RWPE2 (cell line): Measurements from ENCODE around the gene FRAS1.

ENCODE experiments used
- ATAC-seq: fragments of 200-7000 bp; cut with Tn5 transposase; 3 replicates; pipeline ENCODE4 v1.9.1; 2021; ENCODE audit warnings: low read depth
- DNase-seq: peaks from one replicate; pipeline ENCODE4 v3.0.0-alpha.2; 2020; ENCODE audit warnings: low spot score
- H3K27ac ChIP-seq: fragments of 450-650 bp; 2 replicates; pipeline ENCODE4 v1.5.1; 2017; ENCODE audit warnings: mild to moderate bottlenecking; ENCODE audit not compliant: poor library complexity, severe bottlenecking
- H3K27me3 ChIP-seq: fragments of 250-450 bp; sonication (Bioruptor Pico); 2 replicates; pipeline ENCODE4 v1.5.1; 2021; ENCODE audit warnings: mild to moderate bottlenecking, moderate library complexity; ENCODE audit not compliant: insufficient read depth, poor library complexity, severe bottlenecking
- H3K36me3 ChIP-seq: fragments of 250-450 bp; sonication (Bioruptor Pico); 2 replicates; pipeline ENCODE4 v1.5.1; 2020; ENCODE audit warnings: low read depth, mild to moderate bottlenecking, moderate library complexity
- H3K4me1 ChIP-seq: fragments of 250-450 bp; sonication (Bioruptor Pico); 2 replicates; pipeline ENCODE4 v1.5.1; 2021; ENCODE audit warnings: mild to moderate bottlenecking, moderate library complexity; ENCODE audit not compliant: insufficient read depth, poor library complexity, severe bottlenecking
- H3K4me3 ChIP-seq: fragments of 250-450 bp; sonication (Bioruptor Pico); 2 replicates; pipeline ENCODE4 v1.5.1; 2021; ENCODE audit warnings: mild to moderate bottlenecking, moderate library complexity; ENCODE audit not compliant: severe bottlenecking
- H3K9me3 ChIP-seq: fragments of 250-450 bp; sonication (Bioruptor Pico); 2 replicates; pipeline ENCODE4 v1.5.1; 2021; ENCODE audit warnings: mild to moderate bottlenecking, moderate library complexity; ENCODE audit not compliant: severe bottlenecking
- TF ChIP-seq, protein P1 (sequence below): fragments of 450-650 bp; IDR thresholded peaks from one replicate; pipeline ENCODE4 v1.5.1; 2017; ENCODE audit warnings: mild to moderate bottlenecking, moderate library complexity; ENCODE audit not compliant: poor library complexity, severe bottlenecking

The FRAS1 gene

DNA sequence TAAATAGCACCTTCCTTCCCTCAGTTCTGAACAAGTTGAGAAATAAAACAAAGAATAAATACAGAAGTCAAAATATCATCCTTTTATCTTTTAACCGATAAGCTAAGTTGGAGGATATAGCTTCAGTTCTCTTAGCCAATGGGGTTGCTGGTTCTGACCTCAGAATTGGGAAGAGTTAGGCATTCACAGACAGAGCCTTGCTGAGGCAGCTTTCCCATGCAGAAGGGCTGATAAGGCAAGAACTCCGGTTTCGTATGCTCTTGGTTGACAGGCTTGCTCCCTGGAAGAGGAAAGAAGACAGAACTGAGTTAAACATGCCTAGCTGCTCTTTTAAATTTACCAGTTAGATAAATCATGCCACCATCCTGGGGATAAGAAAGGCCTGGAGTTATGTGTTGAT, 17.6 kb downstream of the FRAS1 start:
- H3K9me3 ChIP-seq, result no peaks in the 10 kb centered on the region
- TF ChIP-seq, protein P1, sequence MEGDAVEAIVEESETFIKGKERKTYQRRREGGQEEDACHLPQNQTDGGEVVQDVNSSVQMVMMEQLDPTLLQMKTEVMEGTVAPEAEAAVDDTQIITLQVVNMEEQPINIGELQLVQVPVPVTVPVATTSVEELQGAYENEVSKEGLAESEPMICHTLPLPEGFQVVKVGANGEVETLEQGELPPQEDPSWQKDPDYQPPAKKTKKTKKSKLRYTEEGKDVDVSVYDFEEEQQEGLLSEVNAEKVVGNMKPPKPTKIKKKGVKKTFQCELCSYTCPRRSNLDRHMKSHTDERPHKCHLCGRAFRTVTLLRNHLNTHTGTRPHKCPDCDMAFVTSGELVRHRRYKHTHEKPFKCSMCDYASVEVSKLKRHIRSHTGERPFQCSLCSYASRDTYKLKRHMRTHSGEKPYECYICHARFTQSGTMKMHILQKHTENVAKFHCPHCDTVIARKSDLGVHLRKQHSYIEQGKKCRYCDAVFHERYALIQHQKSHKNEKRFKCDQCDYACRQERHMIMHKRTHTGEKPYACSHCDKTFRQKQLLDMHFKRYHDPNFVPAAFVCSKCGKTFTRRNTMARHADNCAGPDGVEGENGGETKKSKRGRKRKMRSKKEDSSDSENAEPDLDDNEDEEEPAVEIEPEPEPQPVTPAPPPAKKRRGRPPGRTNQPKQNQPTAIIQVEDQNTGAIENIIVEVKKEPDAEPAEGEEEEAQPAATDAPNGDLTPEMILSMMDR, result no peak
- DNase-seq (no peak), ATAC-seq (no peak)
- H3K27ac ChIP-seq, result no peak overlapping the region
- H3K27me3 ChIP-seq, result no peaks in the 10 kb centered on the region
- no peaks in the 10 kb centered on the region for H3K4me1 ChIP-seq
- no peaks in the 10 kb centered on the region for H3K36me3 ChIP-seq
- H3K4me3 ChIP-seq, result no peak overlapping the region

DNA sequence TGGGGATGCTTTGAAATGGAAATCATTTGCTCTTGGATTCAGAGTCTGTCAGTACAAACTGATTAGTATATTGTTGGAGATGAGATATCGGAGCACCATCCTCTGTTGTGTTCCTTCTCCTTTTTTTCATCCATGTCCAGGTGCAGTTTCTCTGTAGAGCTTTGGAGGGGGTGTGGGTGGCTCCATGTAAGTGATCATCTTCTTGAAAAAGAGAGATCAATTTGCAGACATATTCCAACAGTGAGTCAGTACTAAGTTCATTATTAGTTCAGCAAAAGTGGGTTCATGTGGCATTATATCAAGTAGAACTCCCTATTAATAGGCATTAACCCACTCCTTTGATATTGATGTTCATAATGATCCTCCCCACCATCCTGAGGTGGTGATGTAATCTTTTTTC, 18.9 kb downstream of the FRAS1 start:
- ATAC-seq (no peak), DNase-seq (no peak)
- H3K9me3 ChIP-seq, result no peaks in the 10 kb centered on the region
- TF ChIP-seq, protein P1, result no peak
- H3K27ac ChIP-seq, result no peak overlapping the region
- H3K27me3 ChIP-seq, result no peaks in the 10 kb centered on the region
- no peak overlapping the region for H3K4me3 ChIP-seq
- no peaks in the 10 kb centered on the region for H3K36me3 ChIP-seq
- no peaks in the 10 kb centered on the region for H3K4me1 ChIP-seq

DNA sequence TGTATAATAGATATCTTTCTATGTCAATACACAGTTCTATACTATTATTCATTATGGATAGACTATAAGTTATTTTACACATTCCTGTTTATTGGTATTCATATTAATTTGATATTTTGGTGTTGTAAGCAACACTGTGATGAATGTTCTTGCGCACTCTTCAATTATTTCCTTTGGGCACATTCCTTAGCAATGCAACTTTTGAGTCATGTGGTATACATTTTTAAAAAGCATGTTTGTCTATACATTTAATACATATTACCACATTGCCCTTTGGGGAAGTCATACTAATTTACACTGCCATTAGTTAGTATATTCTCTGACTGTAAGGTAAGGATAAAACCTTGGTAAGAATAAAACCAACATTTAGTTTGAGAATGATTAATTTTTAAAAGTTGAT, 21.0 kb downstream of the FRAS1 start:
- no peaks in the 10 kb centered on the region for H3K4me1 ChIP-seq
- H3K4me3 ChIP-seq, result no peak overlapping the region
- H3K27me3 ChIP-seq, result no peaks in the 10 kb centered on the region
- ATAC-seq (no peak), DNase-seq (no peak)
- H3K27ac ChIP-seq, result no peak overlapping the region
- no peaks in the 10 kb centered on the region for H3K36me3 ChIP-seq
- no peaks in the 10 kb centered on the region for H3K9me3 ChIP-seq
- TF ChIP-seq, protein P1, result no peak

DNA sequence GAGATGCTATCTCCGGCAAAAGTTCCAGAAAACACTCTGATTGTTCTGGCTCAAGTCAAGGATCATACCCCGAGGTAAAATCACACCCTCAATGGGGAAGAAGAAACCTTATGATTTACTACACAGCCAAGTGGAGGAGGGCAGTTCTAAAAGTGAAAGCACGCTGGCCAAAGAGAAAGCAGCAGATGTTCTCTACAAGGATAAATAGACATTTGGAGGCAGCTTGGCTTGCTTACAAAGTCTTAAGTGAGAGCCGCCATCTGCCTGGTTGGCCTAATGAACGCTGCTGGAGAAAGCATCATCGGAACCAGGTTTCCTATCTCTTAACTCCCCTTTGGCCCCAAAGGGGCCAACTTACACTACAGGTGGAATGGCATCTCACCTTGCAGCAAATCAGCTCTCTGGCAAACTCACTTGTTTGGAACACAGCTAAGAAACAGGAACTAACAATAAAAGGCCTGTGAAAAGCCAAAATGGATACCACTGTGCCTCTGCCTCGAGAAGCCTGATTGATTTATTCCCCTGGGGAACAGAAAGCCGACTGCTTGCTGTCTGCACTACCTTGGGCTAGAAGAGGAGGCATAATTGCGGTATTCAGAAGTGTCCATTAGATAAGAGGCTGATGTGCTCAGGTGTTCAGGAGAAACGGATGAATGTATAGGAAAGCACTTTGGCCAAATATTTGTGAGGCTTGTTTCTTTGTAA, 22.8 kb downstream of the FRAS1 start:
- DNase-seq (no peak), ATAC-seq (no peak)
- TF ChIP-seq, protein P1, result no peak
- Histone ChIP-seq H3K4me1 (no peaks in the 10 kb centered on the region), H3K27me3 (no peaks in the 10 kb centered on the region), H3K36me3 (no peaks in the 10 kb centered on the region), H3K9me3 (no peaks in the 10 kb centered on the region), H3K27ac (no peak overlapping the region), H3K4me3 (no peak overlapping the region)

DNA sequence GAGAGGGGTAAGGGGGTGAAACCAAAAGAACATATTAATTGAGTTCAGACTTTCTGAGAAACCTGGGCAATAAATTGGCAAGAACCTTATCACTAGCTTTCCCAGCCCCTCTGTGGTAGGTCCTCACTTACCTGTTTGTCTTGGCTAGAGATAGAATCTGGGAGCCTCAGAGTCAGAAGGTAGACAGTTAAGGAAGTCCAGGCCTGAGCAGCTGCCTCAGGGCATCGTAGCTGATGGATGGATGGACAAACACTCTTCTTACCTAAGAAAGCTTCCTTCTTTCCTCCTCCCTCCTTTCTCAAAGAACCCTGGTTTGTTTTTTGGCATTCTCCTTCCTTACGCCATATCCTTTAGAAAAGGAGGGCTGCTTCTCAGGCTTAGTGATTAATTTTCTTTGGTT, 24.4 kb downstream of the FRAS1 start:
- Histone ChIP-seq H3K27ac (no peak overlapping the region), H3K9me3 (no peaks in the 10 kb centered on the region), H3K36me3 (no peaks in the 10 kb centered on the region), H3K4me3 (no peak overlapping the region), H3K4me1 (no peaks in the 10 kb centered on the region), H3K27me3 (no peaks in the 10 kb centered on the region)
- no peak for ATAC-seq
- DNase-seq, result no peak
- TF ChIP-seq, protein P1, result no peak
